SK-N-SH treated with all-trans-retinoic acid at 6 μM for 48 hours (cell line): ENCODE measurements around the gene APOO.

Experiments used
- ATAC-seq: fragments of 200-7000 bp; cut with Tn5 transposase; 3 replicates; pipeline ENCODE4 v1.9.1; 2020; ENCODE audit warnings: mild to moderate bottlenecking, moderate library complexity
- ARNTL ChIP-seq: fragments of 450-650 bp; formaldehyde crosslinking; IDR thresholded peaks from 2 replicates; pipeline ENCODE4 v1.5.0; 2020; ENCODE audit warnings: low read depth, mild to moderate bottlenecking, moderate library complexity, borderline replicate concordance
- BACH2 ChIP-seq: fragments of 250-450 bp; sonication (Bioruptor Pico); IDR thresholded peaks from 2 replicates; pipeline ENCODE4 v1.9.0; 2021; ENCODE audit warnings: mild to moderate bottlenecking, borderline replicate concordance
- CSDC2 ChIP-seq: fragments of 250-450 bp; sonication (Bioruptor Pico); IDR thresholded peaks from 2 replicates; pipeline ENCODE4 v1.5.0; 2020; ENCODE audit warnings: mild to moderate bottlenecking, moderate library complexity
- CSRNP3 ChIP-seq: fragments of 250-450 bp; sonication (Bioruptor Pico); IDR thresholded peaks from 2 replicates; pipeline ENCODE4 v1.5.1; 2021; ENCODE audit warnings: mild to moderate bottlenecking, moderate library complexity
- ESRRG ChIP-seq: fragments of 250-450 bp; sonication (Bioruptor Pico); IDR thresholded peaks from 2 replicates; pipeline ENCODE4 v1.6.1; 2021; ENCODE audit warnings: mild to moderate bottlenecking
- GLIS3 ChIP-seq: fragments of 250-450 bp; sonication (Bioruptor Pico); IDR thresholded peaks from 2 replicates; pipeline ENCODE4 v1.5.0; 2020; ENCODE audit warnings: mild to moderate bottlenecking, moderate library complexity
- ISL1 ChIP-seq: fragments of 250-450 bp; sonication (Bioruptor Pico); IDR thresholded peaks from 2 replicates; pipeline ENCODE4 v2.1.2; 2022; ENCODE audit warnings: mild to moderate bottlenecking, moderate library complexity
- PATZ1 ChIP-seq: fragments of 250-450 bp; sonication (Bioruptor Pico); IDR thresholded peaks from 2 replicates; pipeline ENCODE4 v1.8.0; 2020; ENCODE audit warnings: mild to moderate bottlenecking, moderate library complexity, borderline replicate concordance
- PPARA ChIP-seq: fragments of 250-450 bp; sonication (Bioruptor Pico); IDR thresholded peaks from 2 replicates; pipeline ENCODE4 v1.5.0; 2020; ENCODE audit warnings: mild to moderate bottlenecking, borderline replicate concordance
- RARB ChIP-seq: fragments of 250-450 bp; sonication (Bioruptor Pico); IDR thresholded peaks from 2 replicates; pipeline ENCODE4 v1.8.0; 2021; ENCODE audit warnings: mild to moderate bottlenecking, moderate library complexity
- SNAI2 ChIP-seq: fragments of 250-450 bp; sonication (Bioruptor Pico); IDR thresholded peaks from 2 replicates; pipeline ENCODE4 v1.5.0; 2020; ENCODE audit warnings: mild to moderate bottlenecking, moderate library complexity
- TOX ChIP-seq: fragments of 250-450 bp; sonication (Bioruptor Pico); IDR thresholded peaks from 2 replicates; pipeline ENCODE4 v1.8.0; 2021; ENCODE audit warnings: mild to moderate bottlenecking, moderate library complexity, borderline replicate concordance
- ZC3H10 ChIP-seq: fragments of 250-450 bp; sonication (Bioruptor Pico); IDR thresholded peaks from 2 replicates; pipeline ENCODE4 v1.5.1; 2021; ENCODE audit warnings: mild to moderate bottlenecking, moderate library complexity
- ZFP3 ChIP-seq: fragments of 250-450 bp; sonication (Bioruptor Pico); IDR thresholded peaks from 2 replicates; pipeline ENCODE4 v1.5.0; 2020; ENCODE audit warnings: mild to moderate bottlenecking, moderate library complexity
- ZFP30 ChIP-seq: fragments of 450-650 bp; formaldehyde crosslinking; IDR thresholded peaks from 2 replicates; pipeline ENCODE4 v1.5.0; 2022; ENCODE audit warnings: mild to moderate bottlenecking, moderate library complexity
- ZNF565 ChIP-seq: fragments of 450-650 bp; formaldehyde crosslinking; conservative IDR thresholded peaks from 2 replicates; pipeline ENCODE4 v1.5.0; 2020; ENCODE audit warnings: low read depth, mild to moderate bottlenecking, moderate library complexity
- ZNF8 ChIP-seq: fragments of 450-650 bp; formaldehyde crosslinking; IDR thresholded peaks from 2 replicates; pipeline ENCODE4 v1.5.0; 2020; ENCODE audit warnings: mild to moderate bottlenecking, moderate library complexity
- TF ChIP-seq, protein P1 (sequence below): fragments of 250-450 bp; sonication (Bioruptor Pico); IDR thresholded peaks from 2 replicates; pipeline ENCODE4 v1.5.1; 2020; ENCODE audit warnings: low read depth, mild to moderate bottlenecking, moderate library complexity
- TF ChIP-seq, protein P2 (sequence below): fragments of 250-450 bp; sonication (Bioruptor Pico); IDR thresholded peaks from 2 replicates; pipeline ENCODE4 v1.5.0; 2020; ENCODE audit warnings: mild to moderate bottlenecking, moderate library complexity
- TF ChIP-seq, protein P3 (sequence below): fragments of 250-450 bp; sonication (Bioruptor Pico); IDR thresholded peaks from 2 replicates; pipeline ENCODE4 v1.8.0; 2021; ENCODE audit warnings: low read depth, mild to moderate bottlenecking, moderate library complexity, borderline replicate concordance

APOO gene

GRCh38 chrX:23817979-23818336, 89.8 kb downstream of the APOO start:
- ATAC-seq: no peak
- TF ChIP-seq TOX (CRISPR knock-in tag): no peak
- no peak for TF ChIP-seq SNAI2
- TF ChIP-seq ZNF8 (CRISPR knock-in tag): no peak
- TF ChIP-seq, protein P1, sequence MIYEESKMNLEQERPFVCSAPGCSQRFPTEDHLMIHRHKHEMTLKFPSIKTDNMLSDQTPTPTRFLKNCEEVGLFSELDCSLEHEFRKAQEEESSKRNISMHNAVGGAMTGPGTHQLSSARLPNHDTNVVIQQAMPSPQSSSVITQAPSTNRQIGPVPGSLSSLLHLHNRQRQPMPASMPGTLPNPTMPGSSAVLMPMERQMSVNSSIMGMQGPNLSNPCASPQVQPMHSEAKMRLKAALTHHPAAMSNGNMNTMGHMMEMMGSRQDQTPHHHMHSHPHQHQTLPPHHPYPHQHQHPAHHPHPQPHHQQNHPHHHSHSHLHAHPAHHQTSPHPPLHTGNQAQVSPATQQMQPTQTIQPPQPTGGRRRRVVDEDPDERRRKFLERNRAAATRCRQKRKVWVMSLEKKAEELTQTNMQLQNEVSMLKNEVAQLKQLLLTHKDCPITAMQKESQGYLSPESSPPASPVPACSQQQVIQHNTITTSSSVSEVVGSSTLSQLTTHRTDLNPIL (CRISPR knock-in tag): no peak
- TF ChIP-seq, protein P2, sequence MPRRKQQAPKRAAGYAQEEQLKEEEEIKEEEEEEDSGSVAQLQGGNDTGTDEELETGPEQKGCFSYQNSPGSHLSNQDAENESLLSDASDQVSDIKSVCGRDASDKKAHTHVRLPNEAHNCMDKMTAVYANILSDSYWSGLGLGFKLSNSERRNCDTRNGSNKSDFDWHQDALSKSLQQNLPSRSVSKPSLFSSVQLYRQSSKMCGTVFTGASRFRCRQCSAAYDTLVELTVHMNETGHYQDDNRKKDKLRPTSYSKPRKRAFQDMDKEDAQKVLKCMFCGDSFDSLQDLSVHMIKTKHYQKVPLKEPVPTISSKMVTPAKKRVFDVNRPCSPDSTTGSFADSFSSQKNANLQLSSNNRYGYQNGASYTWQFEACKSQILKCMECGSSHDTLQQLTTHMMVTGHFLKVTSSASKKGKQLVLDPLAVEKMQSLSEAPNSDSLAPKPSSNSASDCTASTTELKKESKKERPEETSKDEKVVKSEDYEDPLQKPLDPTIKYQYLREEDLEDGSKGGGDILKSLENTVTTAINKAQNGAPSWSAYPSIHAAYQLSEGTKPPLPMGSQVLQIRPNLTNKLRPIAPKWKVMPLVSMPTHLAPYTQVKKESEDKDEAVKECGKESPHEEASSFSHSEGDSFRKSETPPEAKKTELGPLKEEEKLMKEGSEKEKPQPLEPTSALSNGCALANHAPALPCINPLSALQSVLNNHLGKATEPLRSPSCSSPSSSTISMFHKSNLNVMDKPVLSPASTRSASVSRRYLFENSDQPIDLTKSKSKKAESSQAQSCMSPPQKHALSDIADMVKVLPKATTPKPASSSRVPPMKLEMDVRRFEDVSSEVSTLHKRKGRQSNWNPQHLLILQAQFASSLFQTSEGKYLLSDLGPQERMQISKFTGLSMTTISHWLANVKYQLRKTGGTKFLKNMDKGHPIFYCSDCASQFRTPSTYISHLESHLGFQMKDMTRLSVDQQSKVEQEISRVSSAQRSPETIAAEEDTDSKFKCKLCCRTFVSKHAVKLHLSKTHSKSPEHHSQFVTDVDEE (CRISPR knock-in tag): no peak
- no peak for TF ChIP-seq GLIS3 (CRISPR knock-in tag)
- TF ChIP-seq ZFP3 (CRISPR knock-in tag): no peak
- TF ChIP-seq ZFP30 (CRISPR knock-in tag): no peak

DNA sequence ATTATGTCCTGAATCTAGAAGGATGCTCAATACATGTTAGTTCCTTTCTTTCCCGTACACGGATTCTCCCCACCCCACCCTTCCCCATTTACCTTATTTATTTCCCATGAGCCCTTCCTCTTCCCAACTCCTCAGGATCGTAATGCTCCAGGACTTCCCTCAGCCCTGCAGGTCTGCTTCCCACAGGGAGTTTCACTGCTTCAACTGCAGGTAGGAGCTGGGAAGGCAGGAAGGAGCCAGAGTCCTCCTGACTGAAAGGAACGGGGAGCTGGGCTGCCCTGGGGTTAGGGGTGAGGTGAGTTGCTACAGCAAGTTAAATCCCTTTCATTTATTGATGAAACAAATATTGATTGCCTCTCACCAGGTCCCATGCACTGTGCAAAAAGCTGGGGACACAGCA, 91.6 kb downstream of the APOO start:
- no peak for ATAC-seq

More for the DNA sequence above, 91.6 kb downstream of the APOO start:
- no peak for TF ChIP-seq ARNTL
- no peak for TF ChIP-seq ZC3H10 (CRISPR knock-in tag)
- no peak for TF ChIP-seq ZFP30 (CRISPR knock-in tag)
- no peak for TF ChIP-seq RARB (CRISPR knock-in tag)
- no peak for TF ChIP-seq ISL1 (CRISPR knock-in tag)
- TF ChIP-seq, protein P3, sequence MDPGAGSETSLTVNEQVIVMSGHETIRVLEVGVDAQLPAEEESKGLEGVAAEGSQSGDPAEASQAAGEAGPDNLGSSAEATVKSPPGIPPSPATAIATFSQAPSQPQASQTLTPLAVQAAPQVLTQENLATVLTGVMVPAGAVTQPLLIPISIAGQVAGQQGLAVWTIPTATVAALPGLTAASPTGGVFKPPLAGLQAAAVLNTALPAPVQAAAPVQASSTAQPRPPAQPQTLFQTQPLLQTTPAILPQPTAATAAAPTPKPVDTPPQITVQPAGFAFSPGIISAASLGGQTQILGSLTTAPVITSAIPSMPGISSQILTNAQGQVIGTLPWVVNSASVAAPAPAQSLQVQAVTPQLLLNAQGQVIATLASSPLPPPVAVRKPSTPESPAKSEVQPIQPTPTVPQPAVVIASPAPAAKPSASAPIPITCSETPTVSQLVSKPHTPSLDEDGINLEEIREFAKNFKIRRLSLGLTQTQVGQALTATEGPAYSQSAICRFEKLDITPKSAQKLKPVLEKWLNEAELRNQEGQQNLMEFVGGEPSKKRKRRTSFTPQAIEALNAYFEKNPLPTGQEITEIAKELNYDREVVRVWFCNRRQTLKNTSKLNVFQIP (CRISPR knock-in tag): no peak
- TF ChIP-seq GLIS3 (CRISPR knock-in tag): no peak
- no peak for TF ChIP-seq ZNF8 (CRISPR knock-in tag)
- TF ChIP-seq PPARA (CRISPR knock-in tag): no peak
- TF ChIP-seq SNAI2: no peak
- TF ChIP-seq, protein P2 (CRISPR knock-in tag): no peak
- TF ChIP-seq CSRNP3: no peak
- TF ChIP-seq ESRRG (CRISPR knock-in tag): no peak
- no peak for TF ChIP-seq CSDC2 (CRISPR knock-in tag)
- TF ChIP-seq BACH2 (CRISPR knock-in tag): no peak
- TF ChIP-seq ZFP3 (CRISPR knock-in tag): no peak
- no peak for TF ChIP-seq ZNF565 (CRISPR knock-in tag)
- TF ChIP-seq PATZ1 (CRISPR knock-in tag): no peak
